WTC11 (cell line): Measurements from ENCODE around the gene SLC6A8.

Source experiments
- AR ChIP-seq: fragments of 250-450 bp; sonication (Bioruptor Pico); IDR thresholded peaks from 2 replicates; pipeline ENCODE4 v1.9.0; 2021; ENCODE audit warnings: mild to moderate bottlenecking
- EMX1 ChIP-seq: fragments of 250-450 bp; sonication (Bioruptor Pico); IDR thresholded peaks from 2 replicates; pipeline ENCODE4 v1.8.0; 2021; ENCODE audit warnings: mild to moderate bottlenecking
- ETV6 ChIP-seq: sonication (generic); formaldehyde crosslinking; IDR thresholded peaks from 2 replicates; pipeline ENCODE4 v1.8.1; 2022; ENCODE audit warnings: mild to moderate bottlenecking, missing genetic modification reagents
- FOXJ3 ChIP-seq: sonication (generic); formaldehyde crosslinking; IDR thresholded peaks from 2 replicates; pipeline ENCODE4 v1.9.0; 2021; ENCODE audit warnings: missing genetic modification reagents, mild to moderate bottlenecking, borderline replicate concordance
- MLX ChIP-seq: sonication (generic); formaldehyde crosslinking; IDR thresholded peaks from 2 replicates; pipeline ENCODE4 v1.8.1; 2023; ENCODE audit warnings: mild to moderate bottlenecking, missing genetic modification reagents, moderate library complexity
- NFE2L1 ChIP-seq: sonication (generic); formaldehyde crosslinking; IDR thresholded peaks from 2 replicates; pipeline ENCODE4 v1.8.1; 2023; ENCODE audit warnings: missing genetic modification reagents
- NR1H2 ChIP-seq: sonication (generic); formaldehyde crosslinking; IDR thresholded peaks from 2 replicates; pipeline ENCODE4 v1.9.0; 2021; ENCODE audit warnings: mild to moderate bottlenecking, moderate library complexity, missing genetic modification reagents
- NR3C1 ChIP-seq: sonication (generic); formaldehyde crosslinking; conservative IDR thresholded peaks from 2 replicates; pipeline ENCODE4 v1.8.1; 2023; ENCODE audit warnings: low read depth, mild to moderate bottlenecking, missing genetic modification reagents
- PREB ChIP-seq: sonication (generic); formaldehyde crosslinking; IDR thresholded peaks from 2 replicates; pipeline ENCODE4 v1.8.1; 2022; ENCODE audit warnings: mild to moderate bottlenecking, missing genetic modification reagents, moderate library complexity, borderline replicate concordance
- SP1 ChIP-seq: sonication (generic); formaldehyde crosslinking; conservative IDR thresholded peaks from 2 replicates; pipeline ENCODE4 v1.8.1; 2022; ENCODE audit warnings: missing genetic modification reagents
- TF ChIP-seq, protein P1 (sequence below): fragments of 200-600 bp; IDR thresholded peaks from 2 replicates; pipeline ENCODE4 v1.8.0; 2022; ENCODE audit warnings: antibody characterized with exemption
- TF ChIP-seq, protein P2 (sequence below): sonication (generic); formaldehyde crosslinking; IDR thresholded peaks from 2 replicates; pipeline ENCODE4 v1.8.0; 2022; ENCODE audit warnings: mild to moderate bottlenecking, missing genetic modification reagents
- TF ChIP-seq, protein P3 (sequence below): sonication (generic); formaldehyde crosslinking; IDR thresholded peaks from 2 replicates; pipeline ENCODE4 v1.8.0; 2023; ENCODE audit warnings: missing genetic modification reagents, mild to moderate bottlenecking, borderline replicate concordance

DNA sequence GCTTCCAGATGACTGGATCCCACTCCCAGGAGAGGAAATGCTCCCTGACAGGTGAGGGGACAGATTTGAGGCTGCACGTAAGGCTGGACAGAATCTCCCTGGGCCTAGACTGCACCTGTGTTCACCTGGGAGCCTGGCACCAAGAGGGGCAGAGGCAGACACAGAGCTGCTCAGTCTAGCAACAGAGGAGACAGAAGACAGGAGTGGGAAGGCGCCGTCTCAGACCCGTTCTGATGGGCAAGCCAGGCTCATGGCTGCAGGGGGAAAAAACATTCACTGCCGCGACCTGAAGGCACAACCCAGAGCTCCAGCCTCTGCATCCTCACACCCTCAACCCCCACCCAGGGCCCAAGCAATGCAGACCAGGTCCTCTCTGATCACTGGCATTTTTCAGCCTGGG lies 19.7 kb downstream of the SLC6A8 start:
- TF ChIP-seq, protein P1, sequence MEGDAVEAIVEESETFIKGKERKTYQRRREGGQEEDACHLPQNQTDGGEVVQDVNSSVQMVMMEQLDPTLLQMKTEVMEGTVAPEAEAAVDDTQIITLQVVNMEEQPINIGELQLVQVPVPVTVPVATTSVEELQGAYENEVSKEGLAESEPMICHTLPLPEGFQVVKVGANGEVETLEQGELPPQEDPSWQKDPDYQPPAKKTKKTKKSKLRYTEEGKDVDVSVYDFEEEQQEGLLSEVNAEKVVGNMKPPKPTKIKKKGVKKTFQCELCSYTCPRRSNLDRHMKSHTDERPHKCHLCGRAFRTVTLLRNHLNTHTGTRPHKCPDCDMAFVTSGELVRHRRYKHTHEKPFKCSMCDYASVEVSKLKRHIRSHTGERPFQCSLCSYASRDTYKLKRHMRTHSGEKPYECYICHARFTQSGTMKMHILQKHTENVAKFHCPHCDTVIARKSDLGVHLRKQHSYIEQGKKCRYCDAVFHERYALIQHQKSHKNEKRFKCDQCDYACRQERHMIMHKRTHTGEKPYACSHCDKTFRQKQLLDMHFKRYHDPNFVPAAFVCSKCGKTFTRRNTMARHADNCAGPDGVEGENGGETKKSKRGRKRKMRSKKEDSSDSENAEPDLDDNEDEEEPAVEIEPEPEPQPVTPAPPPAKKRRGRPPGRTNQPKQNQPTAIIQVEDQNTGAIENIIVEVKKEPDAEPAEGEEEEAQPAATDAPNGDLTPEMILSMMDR = no peak
- TF ChIP-seq FOXJ3 (CRISPR knock-in tag) (no peak), MLX (CRISPR knock-in tag) (no peak), PREB (CRISPR knock-in tag) (no peak), EMX1 (CRISPR knock-in tag) (no peak), SP1 (CRISPR knock-in tag) (no peak), AR (no peak), NR3C1 (CRISPR knock-in tag) (no peak), NR1H2 (no peak), ETV6 (CRISPR knock-in tag) (no peak), NFE2L1 (CRISPR knock-in tag) (no peak)
- TF ChIP-seq, protein P2, sequence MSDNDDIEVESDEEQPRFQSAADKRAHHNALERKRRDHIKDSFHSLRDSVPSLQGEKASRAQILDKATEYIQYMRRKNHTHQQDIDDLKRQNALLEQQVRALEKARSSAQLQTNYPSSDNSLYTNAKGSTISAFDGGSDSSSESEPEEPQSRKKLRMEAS (CRISPR knock-in tag) = no peak
- TF ChIP-seq, protein P3, sequence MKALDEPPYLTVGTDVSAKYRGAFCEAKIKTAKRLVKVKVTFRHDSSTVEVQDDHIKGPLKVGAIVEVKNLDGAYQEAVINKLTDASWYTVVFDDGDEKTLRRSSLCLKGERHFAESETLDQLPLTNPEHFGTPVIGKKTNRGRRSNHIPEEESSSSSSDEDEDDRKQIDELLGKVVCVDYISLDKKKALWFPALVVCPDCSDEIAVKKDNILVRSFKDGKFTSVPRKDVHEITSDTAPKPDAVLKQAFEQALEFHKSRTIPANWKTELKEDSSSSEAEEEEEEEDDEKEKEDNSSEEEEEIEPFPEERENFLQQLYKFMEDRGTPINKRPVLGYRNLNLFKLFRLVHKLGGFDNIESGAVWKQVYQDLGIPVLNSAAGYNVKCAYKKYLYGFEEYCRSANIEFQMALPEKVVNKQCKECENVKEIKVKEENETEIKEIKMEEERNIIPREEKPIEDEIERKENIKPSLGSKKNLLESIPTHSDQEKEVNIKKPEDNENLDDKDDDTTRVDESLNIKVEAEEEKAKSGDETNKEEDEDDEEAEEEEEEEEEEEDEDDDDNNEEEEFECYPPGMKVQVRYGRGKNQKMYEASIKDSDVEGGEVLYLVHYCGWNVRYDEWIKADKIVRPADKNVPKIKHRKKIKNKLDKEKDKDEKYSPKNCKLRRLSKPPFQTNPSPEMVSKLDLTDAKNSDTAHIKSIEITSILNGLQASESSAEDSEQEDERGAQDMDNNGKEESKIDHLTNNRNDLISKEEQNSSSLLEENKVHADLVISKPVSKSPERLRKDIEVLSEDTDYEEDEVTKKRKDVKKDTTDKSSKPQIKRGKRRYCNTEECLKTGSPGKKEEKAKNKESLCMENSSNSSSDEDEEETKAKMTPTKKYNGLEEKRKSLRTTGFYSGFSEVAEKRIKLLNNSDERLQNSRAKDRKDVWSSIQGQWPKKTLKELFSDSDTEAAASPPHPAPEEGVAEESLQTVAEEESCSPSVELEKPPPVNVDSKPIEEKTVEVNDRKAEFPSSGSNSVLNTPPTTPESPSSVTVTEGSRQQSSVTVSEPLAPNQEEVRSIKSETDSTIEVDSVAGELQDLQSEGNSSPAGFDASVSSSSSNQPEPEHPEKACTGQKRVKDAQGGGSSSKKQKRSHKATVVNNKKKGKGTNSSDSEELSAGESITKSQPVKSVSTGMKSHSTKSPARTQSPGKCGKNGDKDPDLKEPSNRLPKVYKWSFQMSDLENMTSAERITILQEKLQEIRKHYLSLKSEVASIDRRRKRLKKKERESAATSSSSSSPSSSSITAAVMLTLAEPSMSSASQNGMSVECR (CRISPR knock-in tag) = no peak
